Inflammatory macrophage treated with lipopolysaccharide for 4 hours (primary cell): Measurements from ENCODE around the gene CDH23.

Source experiments
- DNase-seq: peaks from one replicate; pipeline ENCODE4 v3.0.0-alpha.2; 2020

CDH23 gene

DNA sequence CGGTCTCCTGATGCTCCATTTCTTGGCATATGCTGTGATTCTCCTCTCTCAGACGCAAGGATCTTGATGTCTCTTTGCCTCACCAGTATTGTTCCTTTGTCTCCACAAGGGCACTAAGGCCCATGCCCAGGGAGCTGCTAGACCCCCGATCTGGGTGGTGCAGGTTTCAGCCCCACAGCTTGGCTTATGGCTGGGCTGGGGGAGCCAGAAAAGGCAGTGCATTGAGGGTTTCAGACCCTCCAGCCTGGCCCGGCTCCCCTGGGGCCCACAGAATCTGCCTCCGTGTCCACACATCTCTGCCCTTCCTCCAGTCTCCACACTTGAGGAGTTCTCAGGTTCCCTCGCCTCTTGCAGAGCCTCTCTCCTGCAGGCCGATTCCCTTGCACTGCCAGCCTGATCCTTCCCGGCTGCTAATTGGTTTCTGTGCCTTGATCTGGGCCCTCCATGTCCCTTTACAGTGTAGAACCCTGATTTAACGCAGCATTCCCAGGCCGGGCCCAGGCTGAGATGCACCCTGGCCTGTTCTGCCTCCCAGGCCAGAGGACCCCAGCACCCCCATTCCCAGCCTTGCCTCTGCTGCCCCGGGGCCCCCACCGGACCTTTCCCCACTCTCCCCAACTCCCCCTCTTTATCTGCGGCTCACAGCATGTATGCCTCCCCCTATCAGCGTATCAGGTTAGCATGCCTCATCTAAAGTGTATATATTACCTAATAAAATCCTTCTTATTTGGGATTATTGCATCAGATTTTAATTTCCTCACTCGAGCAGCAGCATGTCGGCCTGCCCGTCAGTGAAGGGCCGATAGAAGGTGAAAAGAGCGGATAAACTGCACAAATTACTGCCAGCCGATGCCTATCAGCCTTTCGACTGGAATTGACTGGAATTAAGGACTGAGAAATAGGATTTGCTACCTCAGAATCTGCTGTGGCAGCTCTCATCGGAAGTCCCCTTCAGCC, 177.1 kb downstream of the CDH23 start:
- DNase-seq, result no peak

DNA sequence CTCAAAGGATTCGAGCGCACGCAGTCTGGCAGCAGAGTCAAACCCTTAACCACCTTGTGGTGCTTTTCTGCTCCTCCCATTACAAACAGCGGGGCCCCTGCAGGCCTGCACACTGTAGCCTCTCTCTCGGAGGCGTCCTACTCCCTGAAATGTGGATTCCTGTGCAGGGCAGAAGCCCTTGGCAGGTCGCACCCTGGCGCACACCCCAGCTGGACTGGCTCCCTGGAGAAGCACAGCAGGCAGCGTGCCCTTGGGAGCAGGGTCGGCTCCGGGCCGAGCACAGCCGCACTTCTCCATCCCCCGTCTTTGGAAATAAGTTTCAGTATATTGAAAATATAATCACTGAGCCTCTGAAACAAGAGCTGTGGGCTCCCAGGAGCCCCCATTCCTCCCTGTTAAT, 178.7 kb downstream of the CDH23 start:
- DNase-seq, result no peak

DNA sequence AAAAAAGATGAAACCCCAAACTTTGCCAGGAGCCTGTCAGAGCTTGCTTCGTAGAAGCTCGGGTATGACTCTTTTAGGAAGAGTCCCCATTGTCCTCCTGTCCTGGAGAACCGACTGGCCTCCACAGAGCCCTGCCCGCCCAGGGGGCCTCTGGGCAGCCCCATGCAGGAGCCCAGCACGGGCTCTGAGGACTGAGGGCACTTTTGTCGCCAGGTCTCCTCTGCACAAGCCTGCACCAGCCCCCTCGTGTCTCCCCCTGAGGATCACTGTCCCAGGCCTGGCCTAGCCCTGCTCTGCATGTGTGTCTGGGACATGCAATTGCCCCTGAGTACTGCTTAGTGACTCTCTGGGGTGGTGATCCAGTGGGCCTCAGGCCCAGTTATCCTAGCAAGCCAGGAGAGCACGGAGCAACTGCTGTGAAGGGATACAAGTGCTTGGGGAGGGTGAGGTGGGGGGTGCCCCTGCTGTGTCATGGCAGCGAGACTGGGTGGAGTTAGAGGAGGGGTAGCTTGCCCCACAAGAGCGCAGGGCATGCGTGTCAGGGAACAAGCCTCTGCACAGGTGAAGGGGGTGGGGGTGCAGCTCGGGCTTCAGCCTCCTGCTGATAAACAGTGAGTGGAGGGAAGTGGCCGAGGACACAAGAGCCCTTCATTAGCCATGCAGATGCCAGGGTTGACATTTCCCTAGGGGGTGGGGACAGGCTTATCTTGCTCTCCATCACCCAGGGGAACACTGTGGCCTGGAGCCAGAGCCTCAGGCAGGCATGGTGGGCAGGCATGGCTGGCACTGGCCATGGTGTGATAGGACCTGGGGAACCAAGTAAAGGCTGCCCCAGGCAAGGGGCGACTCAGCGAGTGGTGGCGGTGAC, 179.4 kb downstream of the CDH23 start:
- DNase-seq, result no peak

DNA sequence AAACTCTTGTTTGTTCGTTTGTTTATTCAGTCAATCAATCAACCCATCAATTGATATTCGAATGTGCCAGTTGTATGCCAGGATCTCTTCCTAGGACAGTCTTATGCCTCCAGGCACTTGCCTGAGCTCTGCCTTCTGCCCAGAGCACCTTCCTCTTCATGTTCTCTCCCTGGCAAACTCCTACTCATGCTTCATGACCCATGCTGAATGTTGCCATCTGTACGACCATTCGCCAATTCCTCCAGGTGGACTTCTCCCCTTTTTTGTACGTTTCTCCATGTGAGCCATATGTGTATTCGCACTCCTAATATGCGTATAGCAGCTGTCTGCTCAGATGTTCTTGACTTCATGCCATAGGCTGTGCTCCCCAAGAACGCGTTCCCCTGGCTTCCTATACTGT, 180.1 kb downstream of the CDH23 start:
- DNase-seq, result no peak

DNA sequence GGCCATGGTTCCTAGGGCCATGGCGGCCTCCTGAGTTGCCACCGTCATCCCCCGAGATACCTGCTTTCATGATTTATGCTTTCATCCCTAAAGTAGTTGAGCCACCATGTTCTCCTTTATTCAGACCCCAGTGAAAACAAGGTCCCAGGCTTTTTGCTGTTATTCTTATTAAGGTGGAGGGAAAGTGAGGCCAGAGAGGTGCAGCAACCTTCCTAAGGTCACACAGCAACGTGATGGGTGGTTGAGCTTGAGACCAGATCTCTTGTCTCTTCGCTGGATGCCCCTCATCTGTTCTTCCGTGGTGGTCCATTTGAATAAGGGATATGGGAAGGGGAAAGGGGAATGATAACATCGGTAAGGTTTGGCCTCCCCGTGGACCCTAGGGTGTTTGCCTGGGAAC, 180.6 kb downstream of the CDH23 start:
- no peak for DNase-seq

DNA sequence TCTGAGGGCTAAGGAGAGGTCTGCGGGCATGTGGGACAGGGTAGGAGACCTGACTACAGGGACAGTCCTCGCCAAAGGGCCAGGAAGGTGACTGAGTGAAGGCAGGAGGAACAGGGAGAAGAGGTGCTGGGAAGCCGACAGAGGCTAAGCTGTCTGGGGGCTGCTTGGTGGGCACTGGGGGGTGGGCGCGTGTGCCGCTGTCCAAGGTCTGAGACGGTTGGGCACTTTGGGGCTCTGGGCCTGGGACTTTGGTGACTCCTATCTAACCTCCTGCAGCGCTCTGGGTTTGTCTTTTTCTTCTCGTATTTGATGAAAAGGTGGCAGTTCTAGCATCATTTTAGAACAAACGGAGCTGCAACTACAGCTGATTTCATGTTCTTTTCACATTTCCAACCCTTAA, 181.3 kb downstream of the CDH23 start:
- no peak for DNase-seq

DNA sequence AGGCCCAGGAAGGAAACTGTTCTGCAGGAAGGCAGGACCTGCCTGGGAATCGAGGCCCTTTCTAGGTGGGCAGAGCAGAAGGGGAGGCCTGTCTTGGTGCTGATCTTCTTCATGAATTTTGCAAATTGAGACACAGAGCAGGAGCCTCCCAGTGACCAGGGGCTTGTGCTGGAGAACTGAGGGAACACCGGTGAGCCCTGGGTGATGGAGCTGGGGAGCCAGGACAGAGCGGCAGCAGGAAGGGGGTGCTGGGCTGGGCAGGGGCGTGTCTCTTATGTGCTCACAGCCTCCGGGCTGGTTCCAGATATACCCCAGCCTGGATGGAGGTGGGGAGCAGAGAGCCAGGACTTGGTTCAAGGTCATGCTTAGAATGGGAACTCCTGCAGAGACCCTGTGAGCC, 182.9 kb downstream of the CDH23 start:
- DNase-seq, result no peak

DNA sequence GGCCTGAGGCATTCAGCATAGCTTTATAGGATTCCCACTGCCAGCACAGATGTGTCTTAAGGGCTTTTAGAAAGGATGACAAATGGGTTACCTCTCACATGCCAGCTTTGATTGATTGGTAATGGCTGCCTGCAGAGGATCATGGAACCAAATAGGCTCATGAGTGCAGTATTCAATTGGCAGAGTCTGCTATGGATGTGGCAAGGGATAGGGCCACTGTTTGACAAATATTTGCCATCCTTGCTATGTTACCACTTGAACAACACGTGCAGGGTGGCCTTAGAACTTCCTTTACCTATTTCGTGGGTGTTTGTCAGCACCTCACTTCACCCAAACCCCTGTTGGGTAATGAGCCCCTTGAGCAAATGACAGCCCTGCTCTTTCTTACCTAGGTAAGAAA, 183.7 kb downstream of the CDH23 start:
- DNase-seq, result no peak

DNA sequence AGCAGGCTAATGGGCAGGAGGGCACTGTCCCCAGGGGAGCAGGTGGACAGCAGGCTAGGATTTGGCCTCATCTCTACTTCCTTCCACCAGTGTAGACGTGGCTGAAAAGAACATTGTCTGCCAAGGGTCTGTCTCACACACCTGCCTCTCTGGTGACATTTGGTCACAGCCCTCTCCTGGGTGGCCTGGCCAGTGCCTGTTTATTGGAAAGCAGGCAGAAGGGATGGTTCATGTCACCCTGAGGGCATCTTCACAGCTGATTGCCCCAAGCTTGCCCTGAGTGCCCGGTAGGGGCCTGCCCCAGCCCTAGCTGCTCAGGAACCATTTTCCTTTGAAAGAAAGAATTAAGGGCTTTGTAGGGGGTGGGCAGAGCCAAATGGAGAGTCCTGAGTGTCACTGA, 184.2 kb downstream of the CDH23 start:
- no peak for DNase-seq

DNA sequence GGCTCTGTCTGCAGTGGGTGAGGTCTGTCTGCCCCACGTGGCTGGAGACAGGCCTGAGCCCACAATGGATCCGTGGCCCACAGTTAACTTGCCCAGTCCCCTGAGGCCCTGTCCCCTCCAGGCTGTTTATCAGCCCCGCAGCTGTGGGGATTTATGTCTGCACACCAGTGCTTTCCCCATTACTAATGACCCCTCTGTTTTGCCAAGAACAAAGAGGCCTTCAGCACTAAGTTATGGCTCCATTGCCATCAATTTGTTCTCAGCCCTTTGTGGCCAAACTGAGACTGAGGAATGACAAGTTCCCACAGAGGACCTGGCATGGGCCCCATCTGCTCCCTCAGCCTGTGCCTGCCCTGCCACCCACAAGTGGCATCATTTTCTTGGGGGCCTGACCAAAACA, 184.7 kb downstream of the CDH23 start:
- no peak for DNase-seq

DNA sequence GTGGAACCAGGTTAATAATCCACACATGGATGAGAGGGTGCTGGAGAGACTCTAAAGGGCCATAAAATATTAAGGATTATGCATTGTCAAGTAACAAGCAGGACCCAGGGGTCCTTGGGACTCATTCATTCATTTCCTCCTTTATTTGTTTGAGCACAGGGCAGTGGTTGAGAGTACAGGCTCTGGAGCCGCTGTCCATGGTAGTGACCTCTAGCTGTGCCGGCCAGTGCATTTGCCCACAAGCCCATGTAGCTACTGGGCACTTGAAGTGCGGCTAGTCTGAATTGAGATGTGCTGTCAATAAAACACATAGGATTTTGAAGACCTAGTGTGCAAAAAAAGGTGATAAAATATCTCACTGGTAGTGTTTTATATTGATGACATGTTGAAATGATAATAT, 185.3 kb downstream of the CDH23 start:
- DNase-seq, result no peak

DNA sequence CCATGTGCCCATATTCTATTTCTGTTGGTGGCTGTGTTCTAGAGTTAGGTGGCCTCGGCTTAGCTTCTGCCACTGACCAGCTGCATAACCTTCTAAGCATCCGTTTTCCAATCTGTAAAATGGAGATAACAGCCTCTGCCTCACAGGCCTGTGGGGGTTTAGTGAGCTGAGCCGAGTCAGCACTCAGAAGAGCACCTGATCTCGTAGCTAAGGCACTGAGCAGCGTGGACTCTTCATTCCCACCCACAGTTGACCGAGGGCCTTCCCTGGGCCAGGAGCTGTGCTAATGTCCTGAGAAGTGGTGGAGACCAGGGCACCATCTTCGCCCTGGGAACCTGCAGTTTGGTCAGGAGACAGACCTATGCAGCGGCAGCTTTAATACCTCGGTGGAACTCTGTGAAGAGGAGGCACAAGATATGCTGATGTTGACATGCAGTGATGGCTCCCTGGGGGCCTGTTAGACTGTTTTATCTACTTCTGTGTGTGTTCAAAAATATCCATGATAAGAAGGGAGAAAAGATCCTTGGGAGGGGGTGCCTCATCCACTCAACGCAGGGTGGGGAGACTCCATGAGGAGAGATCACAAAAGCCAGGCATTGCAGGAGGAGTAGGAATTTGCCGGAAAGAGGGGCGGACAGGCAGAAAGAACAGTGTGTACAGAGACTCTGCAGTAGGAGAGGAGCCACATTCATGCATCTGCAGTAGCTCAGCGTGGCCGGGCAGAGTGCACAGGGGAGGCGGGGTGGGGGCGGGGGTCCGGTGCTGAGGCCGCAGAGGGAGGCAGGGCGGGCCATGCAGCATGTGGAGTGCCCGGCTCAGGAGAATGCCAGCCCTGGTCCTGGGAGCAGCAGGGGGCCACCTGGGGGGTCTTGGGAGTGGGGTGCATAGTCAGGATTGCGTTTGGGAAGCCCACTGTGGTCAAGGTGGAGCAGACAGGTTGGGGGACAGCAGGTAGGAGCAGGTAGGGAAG, 186.1 kb downstream of the CDH23 start:
- no peak for DNase-seq

DNA sequence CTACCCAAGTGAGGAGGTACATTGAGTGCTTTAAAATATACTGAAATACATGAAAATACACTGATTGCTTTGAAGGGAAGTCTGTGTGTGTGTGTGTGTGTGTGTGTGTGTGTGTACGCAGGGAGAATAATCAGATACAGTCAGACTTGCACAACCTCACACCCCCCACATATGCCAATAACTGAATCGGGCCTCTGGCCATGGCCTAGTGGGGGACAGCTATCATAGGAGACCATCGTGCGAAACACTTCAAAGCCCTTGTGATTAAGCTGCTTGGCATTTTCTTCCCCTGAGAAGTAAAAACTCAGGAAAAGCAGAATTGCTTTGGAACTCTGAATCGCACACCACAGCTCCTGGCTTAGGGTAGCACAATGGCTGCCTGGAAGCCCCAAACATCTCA, 187.7 kb downstream of the CDH23 start:
- DNase-seq, result no peak

DNA sequence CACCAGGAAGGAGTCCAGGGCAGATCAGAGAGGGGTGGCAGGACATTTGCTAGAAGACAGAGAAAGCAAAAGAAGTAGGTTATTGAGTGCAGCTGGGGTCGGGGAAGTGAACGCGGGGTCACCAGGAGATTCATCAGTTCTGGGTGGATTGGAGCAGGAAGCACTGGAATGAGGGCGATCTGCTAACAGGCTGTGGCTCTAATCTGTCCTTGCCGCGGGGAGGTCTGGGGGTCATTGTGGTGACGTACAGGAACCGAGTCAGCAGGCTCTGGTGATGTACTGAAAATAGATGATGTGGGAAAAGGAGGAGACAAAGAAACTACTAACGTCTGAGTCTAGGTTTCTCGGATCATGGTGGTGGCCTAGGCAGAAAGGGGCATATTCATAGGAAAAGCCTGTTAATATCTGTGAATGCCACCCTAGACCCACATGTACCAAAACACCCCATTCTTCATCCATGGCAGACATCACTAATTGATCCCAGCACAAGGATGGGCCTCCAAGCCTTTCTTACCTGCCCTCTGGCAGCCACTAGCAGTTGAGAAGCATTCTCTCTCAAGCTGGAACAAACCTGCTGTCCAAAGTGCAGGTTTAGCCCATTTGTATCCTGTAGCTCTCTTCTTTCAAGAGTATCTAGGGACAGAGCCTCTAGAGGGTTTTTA, 188.3 kb downstream of the CDH23 start:
- no peak for DNase-seq

DNA sequence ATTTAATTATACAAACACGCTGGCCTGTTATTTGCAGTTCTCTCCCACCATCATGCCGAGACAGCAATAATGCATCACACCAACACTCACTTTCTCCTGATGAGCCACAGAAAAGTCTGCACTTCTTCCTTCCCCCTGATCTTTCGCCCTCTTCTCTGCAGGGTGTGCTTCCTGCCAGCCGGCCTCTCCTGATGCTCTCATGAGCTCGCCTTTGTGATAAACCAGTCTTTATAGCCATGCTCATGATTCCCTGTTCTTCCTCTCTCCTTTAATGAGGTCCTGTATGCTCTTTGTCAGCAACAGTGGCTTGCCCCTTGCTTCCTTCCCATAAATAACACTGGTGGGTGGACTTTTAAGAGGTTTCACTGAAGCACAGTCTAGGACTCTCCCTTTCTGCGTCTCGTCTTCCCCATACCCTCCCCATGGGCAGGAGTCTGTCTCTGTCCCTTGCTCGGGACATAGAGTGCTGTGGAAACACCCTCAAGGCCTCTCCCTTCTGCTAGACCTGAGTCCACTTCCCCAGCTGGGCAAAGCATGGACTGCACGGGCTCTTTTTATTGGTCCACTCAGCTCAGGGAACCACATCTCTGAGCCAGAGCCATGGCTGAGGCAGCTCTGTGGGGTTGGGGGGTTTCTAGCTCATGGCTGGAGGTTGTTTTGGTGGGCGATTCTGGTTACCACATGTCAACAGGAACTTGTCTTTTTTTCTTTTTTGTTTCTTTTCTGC, 189.0 kb downstream of the CDH23 start:
- no peak for DNase-seq

DNA sequence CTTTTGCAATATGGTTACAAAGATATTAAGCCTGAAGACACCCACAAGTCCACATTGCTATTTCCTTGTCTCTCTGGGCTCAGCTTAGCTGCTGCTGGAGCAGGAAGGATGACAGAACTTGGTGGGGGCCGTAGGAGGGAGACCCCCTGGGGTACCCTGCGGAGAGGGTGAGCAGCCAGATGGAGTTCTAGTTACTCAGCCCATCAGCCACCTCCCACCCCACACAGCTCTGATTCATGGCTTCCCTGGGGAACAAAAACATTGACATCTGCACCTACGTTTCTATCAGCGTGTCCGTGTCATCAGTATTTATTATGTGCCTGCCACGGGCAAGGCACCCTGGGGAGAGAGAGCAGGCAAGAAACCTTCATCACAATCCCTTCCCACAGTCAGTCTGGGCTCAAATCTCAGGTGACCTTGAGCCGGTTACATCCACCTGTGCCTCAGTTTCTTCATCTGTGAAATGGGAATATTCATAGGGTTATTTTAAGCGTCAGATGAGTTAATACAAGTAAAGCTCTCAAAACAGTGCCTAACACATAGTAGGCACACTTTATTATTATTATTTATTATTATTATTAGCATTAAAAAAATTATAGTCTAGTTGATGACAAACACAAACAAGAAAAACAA, 191.3 kb downstream of the CDH23 start:
- no peak for DNase-seq

DNA sequence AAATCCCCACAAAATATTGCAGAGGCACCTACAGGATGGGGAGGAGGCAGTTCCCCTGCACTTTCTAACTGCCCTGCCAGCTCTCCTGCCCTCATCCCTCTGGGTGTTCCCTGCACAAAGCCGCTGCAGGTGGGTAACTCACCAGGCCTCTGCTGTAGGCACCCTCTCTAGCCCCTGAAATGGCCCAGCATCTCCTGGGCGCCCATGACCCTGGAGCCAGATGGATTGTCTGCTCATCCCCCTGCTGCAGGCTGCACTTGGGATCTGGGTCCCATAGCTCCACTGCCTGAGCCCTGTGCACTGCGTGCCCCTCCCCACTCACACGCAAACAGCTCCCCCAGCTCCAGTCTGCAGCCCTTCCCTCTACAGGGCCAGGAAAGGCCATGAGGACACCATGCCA, 192.0 kb downstream of the CDH23 start:
- no peak for DNase-seq

DNA sequence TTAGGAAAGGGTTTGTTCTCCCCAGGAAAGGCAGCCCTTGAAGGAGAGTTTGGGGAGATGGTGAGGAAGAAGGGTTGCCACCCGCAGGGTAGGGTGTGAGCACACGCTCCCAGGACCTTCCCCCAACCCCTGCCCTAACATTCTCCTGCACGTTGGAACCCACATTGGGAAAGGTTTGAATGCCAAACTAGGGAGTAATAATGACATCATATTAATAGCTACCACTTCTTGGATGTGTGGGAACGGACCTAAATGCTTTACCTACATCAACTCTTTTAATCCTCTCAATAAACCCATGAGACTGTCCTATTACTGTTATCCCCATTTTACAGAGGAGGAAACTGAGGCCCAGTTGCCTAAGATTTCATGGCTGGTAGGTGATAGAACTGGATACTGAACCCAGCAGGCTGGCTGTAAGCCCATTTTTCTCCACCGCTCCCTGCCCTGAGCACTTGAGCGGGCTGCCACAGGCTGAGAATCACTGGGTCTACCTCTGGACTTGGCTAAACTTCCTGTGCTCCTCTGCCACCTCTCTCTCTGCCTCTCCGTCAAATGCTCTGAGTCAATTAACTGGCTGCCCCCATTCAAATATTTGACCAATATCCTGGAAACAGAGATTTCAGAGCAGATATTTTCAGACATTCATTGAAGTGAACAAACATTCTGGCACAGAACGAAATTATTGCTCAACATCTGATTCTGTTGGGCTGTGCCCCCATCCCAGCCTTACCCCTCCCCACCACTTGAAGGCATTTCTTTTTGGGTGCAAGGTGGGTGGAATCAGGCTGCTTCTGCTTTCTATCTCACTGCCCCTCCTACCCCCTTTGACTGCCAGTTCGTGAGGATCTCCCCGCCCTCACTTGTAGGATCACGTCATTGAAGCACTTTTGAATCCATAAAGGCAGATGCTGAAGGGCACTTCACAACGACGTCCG, 193.2 kb downstream of the CDH23 start:
- peak; percentile 59 for DNase-seq

DNA sequence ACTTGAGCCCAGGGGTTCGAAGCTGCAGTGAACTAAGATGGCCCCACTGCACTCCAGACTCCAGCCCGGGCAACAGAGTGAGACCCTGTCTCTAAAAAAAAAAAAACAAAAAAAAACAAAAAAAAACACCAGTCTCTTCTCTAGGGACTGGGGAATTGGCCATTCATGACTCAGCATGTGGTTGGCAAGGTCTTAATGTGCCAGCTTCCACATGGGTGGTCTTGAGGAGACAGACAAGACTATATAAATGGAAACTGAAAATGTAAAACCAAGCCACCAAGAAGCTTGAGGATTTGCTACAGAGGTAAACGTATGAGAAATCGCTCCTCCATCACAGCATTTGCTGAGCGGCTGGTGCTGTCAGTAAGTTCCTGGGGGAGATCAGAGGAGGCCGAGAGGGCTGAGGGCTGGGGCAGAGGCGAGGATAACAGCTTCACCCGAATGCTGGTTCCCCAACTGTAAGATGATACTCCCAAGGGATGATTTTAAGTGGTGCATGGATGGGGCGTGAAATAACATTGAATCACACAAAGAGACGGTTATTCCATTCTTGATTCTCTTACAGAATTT, 194.1 kb downstream of the CDH23 start:
- DNase-seq, result no peak
